Suprapubic skin (tissue), 4 donors: ENCODE data around the gene RMI2. TPM values are rescaled to one million over a fixed set of nuclear protein-coding genes. Genes with fewer than 3 reads are reported as not detected.

ENCODE experiments used
- DNase-seq, 2 donors: peaks; one replicate each; pipeline ENCODE4 v3.0.0-alpha.2; 2019; ENCODE audit warnings: low spot score in 2 of 2
- H3K27ac ChIP-seq: fragments of 200-600 bp; sonication (generic); one replicate; pipeline ENCODE4 v1.5.1; 2019
- H3K27me3 ChIP-seq: fragments of 200-600 bp; sonication (generic); one replicate; pipeline ENCODE4 v1.5.1; 2019
- H3K36me3 ChIP-seq: fragments of 200-600 bp; sonication (generic); one replicate; pipeline ENCODE4 v1.5.1; 2019
- H3K4me1 ChIP-seq: fragments of 200-600 bp; sonication (generic); one replicate; pipeline ENCODE4 v1.5.1; 2019
- H3K4me3 ChIP-seq: fragments of 200-600 bp; sonication (generic); one replicate; pipeline ENCODE4 v1.5.1; 2019; ENCODE audit warnings: mild to moderate bottlenecking
- H3K9me3 ChIP-seq: fragments of 200-600 bp; sonication (generic); one replicate; pipeline ENCODE4 v1.5.1; 2019
- CTCF ChIP-seq, 2 donors: fragments of 200-600 bp in 1 of 2; fragments of 450-650 bp in 1 of 2; sonication (generic) in 1 of 2; IDR thresholded peaks; one replicate each; pipeline ENCODE4 v1.5.1; 2016 to 2019; ENCODE audit warnings: antibody characterized with exemption in 2 of 2, mild to moderate bottlenecking in 1 of 2, moderate library complexity in 1 of 2
- EP300 ChIP-seq: sonication (generic); formaldehyde crosslinking; IDR thresholded peaks from one replicate; pipeline ENCODE4 v1.6.1; 2017; ENCODE audit warnings: antibody characterized with exemption
- POLR2A ChIP-seq, 2 donors: fragments of 450-650 bp; IDR thresholded peaks; one replicate each; pipeline ENCODE4 v1.6.1; 2017; ENCODE audit warnings: antibody characterized with exemption in 2 of 2, mild to moderate bottlenecking in 2 of 2, moderate library complexity in 2 of 2
- POLR2AphosphoS5 ChIP-seq, 3 donors: sonication (generic); formaldehyde crosslinking; IDR thresholded peaks; one replicate each; pipeline ENCODE4 v1.6.1; 2017; ENCODE audit warnings: antibody characterized with exemption in 3 of 3
- WGBS: methylation state at CpG from one replicate; pipeline ENCODE4 v1.1.5; 2018; 5-methylcytosine and 5-hydroxymethylcytosine counted together
- total RNA-seq, 4 donors: library from RNA; depleted of rRNA; stranded (reverse); fragments of >200 nt; gene quantifications; one replicate each; pipeline ENCODE4 v1.1.0, GENCODE V29; 2016

RMI2 gene
- total RNA-seq, 4 donors from 2014 or later = 2.7 to 7.7 (median 6.4) TPM

GRCh38 chr16:11329891-11330290, 15.4 kb upstream of the RMI2 start:
- 89% methylated on average over 3 of the region's 3 CpGs for WGBS
- Histone ChIP-seq H3K27ac (no peak overlapping the region), H3K4me1 (peaks cover 17% of the 10 kb centered on the region), H3K4me3 (no peak overlapping the region), H3K36me3 (no peaks in the 10 kb centered on the region), H3K9me3 (no peaks in the 10 kb centered on the region), H3K27me3 (no peaks in the 10 kb centered on the region)
- TF ChIP-seq POLR2AphosphoS5 (IDR thresholded peaks at IDR 0.05) = no peak
- no peak for TF ChIP-seq POLR2A (IDR thresholded peaks at IDR 0.05)
- TF ChIP-seq EP300 = no peak
- no peak for TF ChIP-seq CTCF (IDR thresholded peaks at IDR 0.05)
- DNase-seq = no peak

- Histone ChIP-seq H3K27ac (no peak overlapping the region), H3K4me3 (no peak overlapping the region), H3K9me3 (no peaks in the 10 kb centered on the region), H3K36me3 (no peaks in the 10 kb centered on the region), H3K4me1 (peaks cover 17% of the 10 kb centered on the region), H3K27me3 (no peaks in the 10 kb centered on the region)
- no peak for DNase-seq
- WGBS = 92% methylated on average over 5 of the region's 5 CpGs
- no peak for TF ChIP-seq CTCF (IDR thresholded peaks at IDR 0.05)
- TF ChIP-seq POLR2A (IDR thresholded peaks at IDR 0.05) = no peak
- TF ChIP-seq POLR2AphosphoS5 (IDR thresholded peaks at IDR 0.05) = no peak
- no peak for TF ChIP-seq EP300
These were observed 14.6 kb upstream of the RMI2 start for GRCh38 chr16:11330526-11331237.

GRCh38 chr16:11331967-11332366, 13.3 kb upstream of the RMI2 start:
- TF ChIP-seq EP300 = no peak
- no peak for TF ChIP-seq POLR2A (IDR thresholded peaks at IDR 0.05)
- TF ChIP-seq POLR2AphosphoS5 (IDR thresholded peaks at IDR 0.05) = no peak
- TF ChIP-seq CTCF (IDR thresholded peaks at IDR 0.05) = no peak
- Histone ChIP-seq H3K9me3 (no peaks in the 10 kb centered on the region), H3K27me3 (no peaks in the 10 kb centered on the region), H3K4me3 (no peak overlapping the region), H3K27ac (no peak overlapping the region), H3K4me1 (peaks cover 17% of the 10 kb centered on the region), H3K36me3 (no peaks in the 10 kb centered on the region)
- WGBS = 83% methylated on average over 2 of the region's 2 CpGs
- no peak for DNase-seq

GRCh38 chr16:11333010-11333409, 12.2 kb upstream of the RMI2 start:
- peaks cover 14% of the 10 kb centered on the region for H3K4me1 ChIP-seq
- H3K27me3 ChIP-seq = no peaks in the 10 kb centered on the region
- H3K27ac ChIP-seq = no peak overlapping the region
- no peaks in the 10 kb centered on the region for H3K36me3 ChIP-seq
- no peaks in the 10 kb centered on the region for H3K9me3 ChIP-seq
- 79% methylated on average over 8 of the region's 9 CpGs for WGBS
- DNase-seq = no peak
- H3K4me3 ChIP-seq = no peak overlapping the region
- TF ChIP-seq EP300 = no peak
- TF ChIP-seq POLR2A (IDR thresholded peaks at IDR 0.05) = no peak
- no peak for TF ChIP-seq POLR2AphosphoS5 (IDR thresholded peaks at IDR 0.05)
- no peak for TF ChIP-seq CTCF (IDR thresholded peaks at IDR 0.05)

- Histone ChIP-seq H3K4me1 (peaks cover 7% of the 10 kb centered on the region), H3K36me3 (no peaks in the 10 kb centered on the region), H3K27ac (no peak overlapping the region), H3K27me3 (no peaks in the 10 kb centered on the region), H3K4me3 (no peak overlapping the region), H3K9me3 (no peaks in the 10 kb centered on the region)
- TF ChIP-seq POLR2A (IDR thresholded peaks at IDR 0.05) (no peak), POLR2AphosphoS5 (IDR thresholded peaks at IDR 0.05) (no peak), EP300 (no peak), CTCF (IDR thresholded peaks at IDR 0.05) (no peak)
- WGBS = 76% methylated on average over 8 of the region's 8 CpGs
- DNase-seq = no peak
These were observed 11.6 kb upstream of the RMI2 start for GRCh38 chr16:11333702-11334101.
